Fibroblast of the aortic adventitia (primary cell): ENCODE data around the gene NPAS2. TPM values are rescaled to one million over a fixed set of nuclear protein-coding genes. Genes with fewer than 3 reads are reported as not detected.

Experiments
- DNase-seq: peaks from one replicate; pipeline ENCODE4 v3.0.0-alpha.2; 2010; ENCODE audit warnings: low read depth
- H3K4me3 ChIP-seq: 2 replicates; pipeline ENCODE4 v1.5.1; 2011; ENCODE audit warnings: low read depth, mild to moderate bottlenecking, control low read depth, low read length, moderate library complexity
- total RNA-seq: library from RNA; depleted of rRNA; stranded (reverse); fragments of >200 nt; gene quantifications from 2 replicates; pipeline ENCODE4 v1.2.3, GENCODE V29; 2012; ENCODE audit warnings: low replicate concordance
- TF ChIP-seq, protein P1 (sequence below): IDR thresholded peaks from 2 replicates; pipeline ENCODE4 v1.5.1; 2011; ENCODE audit warnings: mild to moderate bottlenecking, low read length, control low read depth, inconsistent platforms; ENCODE audit not compliant: insufficient read depth

Gene NPAS2
- total RNA-seq, 1 donor, result 24.3 TPM

DNA sequence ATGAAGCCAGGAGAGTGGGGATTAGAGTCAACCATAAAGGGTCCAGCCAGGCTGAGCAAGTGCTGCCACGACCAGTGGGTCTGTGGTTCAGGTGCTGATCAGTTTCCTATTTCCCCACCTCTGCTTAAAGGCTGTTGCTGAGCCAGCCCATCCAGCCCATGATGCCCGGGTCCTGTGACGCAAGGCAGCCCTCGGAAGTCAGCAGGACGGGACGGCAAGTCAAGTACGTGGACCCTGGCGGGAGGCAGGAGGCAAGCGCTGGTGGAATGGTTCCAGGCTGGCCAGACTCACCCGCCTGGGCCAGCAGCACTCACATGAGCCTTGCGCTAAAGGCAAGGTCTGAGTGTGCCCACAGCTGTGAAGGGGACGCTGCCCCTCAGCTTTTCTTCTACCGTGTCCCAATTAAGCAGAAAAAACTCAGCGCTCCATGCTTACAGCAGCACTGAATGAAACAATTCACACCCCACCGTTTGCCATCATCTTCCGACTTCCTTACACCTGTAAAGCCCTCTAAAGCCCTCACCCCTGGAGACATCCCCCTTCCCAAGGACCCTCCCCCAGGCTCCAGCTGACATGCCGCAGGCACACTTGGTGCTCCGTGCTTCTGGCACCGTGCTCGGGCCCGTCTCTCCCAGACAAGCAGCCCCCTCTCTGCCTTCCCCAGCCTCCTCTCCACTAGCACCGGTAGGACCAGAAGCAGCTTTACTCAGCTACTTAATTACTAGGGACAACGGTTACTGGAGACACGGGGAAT lies 170.9 kb downstream of the NPAS2 start:
- TF ChIP-seq, protein P1, sequence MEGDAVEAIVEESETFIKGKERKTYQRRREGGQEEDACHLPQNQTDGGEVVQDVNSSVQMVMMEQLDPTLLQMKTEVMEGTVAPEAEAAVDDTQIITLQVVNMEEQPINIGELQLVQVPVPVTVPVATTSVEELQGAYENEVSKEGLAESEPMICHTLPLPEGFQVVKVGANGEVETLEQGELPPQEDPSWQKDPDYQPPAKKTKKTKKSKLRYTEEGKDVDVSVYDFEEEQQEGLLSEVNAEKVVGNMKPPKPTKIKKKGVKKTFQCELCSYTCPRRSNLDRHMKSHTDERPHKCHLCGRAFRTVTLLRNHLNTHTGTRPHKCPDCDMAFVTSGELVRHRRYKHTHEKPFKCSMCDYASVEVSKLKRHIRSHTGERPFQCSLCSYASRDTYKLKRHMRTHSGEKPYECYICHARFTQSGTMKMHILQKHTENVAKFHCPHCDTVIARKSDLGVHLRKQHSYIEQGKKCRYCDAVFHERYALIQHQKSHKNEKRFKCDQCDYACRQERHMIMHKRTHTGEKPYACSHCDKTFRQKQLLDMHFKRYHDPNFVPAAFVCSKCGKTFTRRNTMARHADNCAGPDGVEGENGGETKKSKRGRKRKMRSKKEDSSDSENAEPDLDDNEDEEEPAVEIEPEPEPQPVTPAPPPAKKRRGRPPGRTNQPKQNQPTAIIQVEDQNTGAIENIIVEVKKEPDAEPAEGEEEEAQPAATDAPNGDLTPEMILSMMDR, result no peak

DNA sequence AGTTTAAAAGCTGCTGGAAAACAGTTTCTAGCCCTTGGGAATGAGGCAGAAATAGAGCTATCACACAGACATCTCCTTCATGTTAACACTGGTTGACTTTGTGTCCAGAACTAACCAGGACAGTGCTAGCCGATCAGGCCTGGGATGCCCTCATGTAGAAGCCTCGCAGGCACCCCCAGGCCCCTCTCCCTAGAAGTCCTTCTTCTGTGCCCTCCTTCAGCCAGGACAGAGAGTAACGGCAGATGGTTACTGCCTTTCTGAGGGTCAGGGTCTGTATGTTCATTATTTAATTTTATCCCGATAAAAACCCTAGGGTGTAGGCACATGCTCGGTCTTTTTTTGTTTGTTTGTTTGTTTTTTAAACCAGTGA lies 171.4 kb downstream of the NPAS2 start:
- TF ChIP-seq, protein P1, result no peak
- no peak for DNase-seq
- H3K4me3 ChIP-seq, result no peak overlapping the region

More for the DNA sequence above, 170.9 kb downstream of the NPAS2 start:
- DNase-seq, result no peak
- no peak overlapping the region for H3K4me3 ChIP-seq

DNA sequence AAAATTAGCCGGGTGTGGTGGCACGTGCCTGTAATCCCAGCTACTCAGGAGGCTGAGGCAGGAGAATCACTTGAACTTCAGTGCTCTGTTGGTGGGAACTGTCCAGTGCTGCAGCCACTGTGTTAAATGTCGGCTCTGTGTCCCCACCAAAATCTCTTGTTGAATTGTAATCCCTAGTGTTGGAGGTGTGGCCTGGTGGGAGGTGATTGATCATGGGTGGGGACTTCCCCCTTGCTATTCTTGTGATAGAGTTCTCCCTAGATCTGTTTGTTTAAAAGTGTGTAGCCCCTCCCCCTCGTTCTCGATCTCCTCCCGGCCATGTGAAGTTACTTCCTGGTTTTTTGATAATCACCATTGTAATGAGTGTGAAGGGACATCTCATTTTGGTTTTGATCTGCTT lies 172.3 kb downstream of the NPAS2 start:
- no peak overlapping the region for H3K4me3 ChIP-seq
- no peak for DNase-seq
- TF ChIP-seq, protein P1, result no peak

DNA sequence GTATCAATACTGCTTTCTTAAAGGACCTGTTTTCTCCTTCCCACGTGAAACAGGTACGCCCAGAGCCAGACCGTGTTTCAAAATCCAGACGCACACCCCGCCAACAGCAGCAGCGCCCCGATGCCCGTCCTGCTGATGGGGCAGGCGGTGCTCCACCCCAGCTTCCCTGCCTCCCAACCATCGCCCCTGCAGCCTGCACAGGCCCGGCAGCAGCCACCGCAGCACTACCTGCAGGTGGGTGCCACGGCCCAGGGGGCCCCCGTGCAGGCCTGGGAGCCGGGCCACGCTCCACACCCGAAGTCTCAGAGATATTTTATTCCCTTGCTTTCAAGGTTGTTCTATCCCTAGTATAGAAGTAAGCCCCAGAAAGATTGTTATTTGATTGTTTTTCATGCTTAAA lies 173.4 kb downstream of the NPAS2 start:
- no peak for DNase-seq
- TF ChIP-seq, protein P1, result no peak
- no peak overlapping the region for H3K4me3 ChIP-seq

DNA sequence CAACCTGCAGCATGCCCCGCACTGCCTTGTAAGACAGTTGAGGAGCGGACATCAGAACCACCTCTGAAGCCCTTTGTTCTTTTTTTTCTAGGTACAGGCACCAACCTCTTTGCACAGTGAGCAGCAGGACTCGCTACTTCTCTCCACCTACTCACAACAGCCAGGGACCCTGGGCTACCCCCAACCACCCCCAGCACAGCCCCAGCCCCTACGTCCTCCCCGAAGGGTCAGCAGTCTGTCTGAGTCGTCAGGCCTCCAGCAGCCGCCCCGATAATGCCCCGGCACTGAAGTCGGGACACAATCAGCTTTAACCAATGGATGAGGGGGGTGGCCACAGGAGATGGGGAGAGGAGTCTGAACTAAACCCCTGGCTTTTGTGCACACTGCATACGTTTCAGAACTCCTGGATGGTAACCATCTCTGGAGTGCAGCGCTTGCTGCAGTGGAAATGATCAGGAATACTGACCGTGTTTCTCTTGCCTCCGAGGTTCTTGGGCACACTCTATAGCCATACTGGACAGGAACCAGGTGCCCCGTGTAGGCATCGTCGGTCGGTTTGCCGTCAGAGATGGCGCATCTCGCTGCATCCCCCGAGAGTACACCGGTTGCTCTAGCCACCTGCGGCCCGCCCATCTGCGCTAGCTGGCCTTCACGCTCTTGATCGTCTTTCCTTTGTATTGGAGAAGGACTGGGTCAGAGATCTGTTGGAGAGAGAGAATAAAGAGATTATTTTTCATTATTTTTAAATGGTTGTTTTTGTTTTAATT lies 175.6 kb downstream of the NPAS2 start:
- TF ChIP-seq, protein P1, result no peak
- DNase-seq, result no peak
- no peak overlapping the region for H3K4me3 ChIP-seq

DNA sequence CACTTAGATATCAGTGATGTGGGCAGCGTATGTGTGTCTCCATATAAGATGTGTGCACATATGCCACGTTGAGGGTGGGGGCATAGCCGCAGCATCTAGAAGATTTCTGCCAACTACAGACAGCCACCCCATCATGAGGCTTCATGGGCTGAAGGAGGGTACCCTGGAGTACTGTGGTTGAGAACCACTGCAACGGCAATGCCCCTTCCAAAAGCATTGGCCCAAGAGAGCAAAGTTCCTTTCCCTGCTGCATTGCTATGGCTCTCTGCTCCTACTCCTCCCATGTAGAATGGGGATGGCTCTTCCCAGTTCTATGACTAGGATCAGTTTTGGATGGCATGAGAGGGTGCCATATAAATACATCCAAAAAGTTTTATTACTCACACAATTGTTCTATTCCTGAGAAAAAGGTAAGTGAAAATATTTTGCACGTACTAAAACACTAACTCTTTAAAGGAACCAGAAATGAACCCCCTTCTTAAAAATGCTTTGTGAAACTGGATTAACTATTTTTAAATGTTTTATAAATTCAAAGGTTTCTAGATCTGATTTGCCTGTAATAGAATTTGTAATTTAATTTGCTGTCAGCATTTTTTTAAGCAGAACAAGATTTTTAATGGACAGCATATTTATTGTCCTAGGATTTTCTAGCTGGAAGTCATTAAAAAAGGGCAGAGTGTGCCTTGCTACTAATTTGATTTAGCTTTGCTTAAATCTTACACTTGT lies 177.7 kb downstream of the NPAS2 start:
- DNase-seq, result no peak
- H3K4me3 ChIP-seq, result no peak overlapping the region
- TF ChIP-seq, protein P1, result no peak
